Hematopoietic multipotent progenitor cell treated with erythropoietin and hydrocortisone succinate and interleukin-3 and kit ligand, for 4 days (in vitro differentiated cells): Measurements from ENCODE around the gene TUBB8B.
"Not testable (repeated sequence)": the region's sequence is repeated elsewhere in the genome, so short reads cannot be mapped to it uniquely, and the experiment has no call there.

Experiments used
- DNase-seq: peaks from one replicate; pipeline ENCODE4 v3.0.0-alpha.2; 2015

Gene TUBB8B

GRCh38 chr18:11383-12274 lies 37.8 kb downstream of the TUBB8B start:
- DNase-seq: not testable (repeated sequence)

DNA sequence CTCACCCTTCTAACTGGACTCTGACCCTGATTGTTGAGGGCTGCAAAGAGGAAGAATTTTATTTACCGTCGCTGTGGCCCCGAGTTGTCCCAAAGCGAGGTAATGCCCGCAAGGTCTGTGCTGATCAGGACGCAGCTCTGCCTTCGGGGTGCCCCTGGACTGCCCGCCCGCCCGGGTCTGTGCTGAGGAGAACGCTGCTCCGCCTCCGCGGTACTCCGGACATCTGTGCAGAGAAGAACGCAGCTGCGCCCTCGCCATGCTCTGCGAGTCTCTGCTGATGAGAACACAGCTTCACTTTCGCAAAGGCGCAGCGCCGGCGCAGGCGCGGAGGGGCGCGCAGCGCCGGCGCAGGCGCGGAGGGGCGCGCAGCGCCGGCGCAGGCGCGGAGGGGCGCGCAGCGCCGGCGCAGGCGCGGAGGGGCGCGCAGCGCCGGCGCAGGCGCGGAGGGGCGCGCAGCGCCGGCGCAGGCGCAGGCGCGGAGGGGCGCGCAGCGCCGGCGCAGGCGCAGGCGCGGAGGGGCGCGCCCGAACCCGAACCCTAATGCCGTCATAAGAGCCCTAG lies 38.7 kb downstream of the TUBB8B start:
- DNase-seq: not testable (repeated sequence)

- not testable (repeated sequence) for DNase-seq
These were observed 39.5 kb downstream of the TUBB8B start for GRCh38 chr18:9937-10336.
